ENCODE results near the gene CCNY.

DNA sequence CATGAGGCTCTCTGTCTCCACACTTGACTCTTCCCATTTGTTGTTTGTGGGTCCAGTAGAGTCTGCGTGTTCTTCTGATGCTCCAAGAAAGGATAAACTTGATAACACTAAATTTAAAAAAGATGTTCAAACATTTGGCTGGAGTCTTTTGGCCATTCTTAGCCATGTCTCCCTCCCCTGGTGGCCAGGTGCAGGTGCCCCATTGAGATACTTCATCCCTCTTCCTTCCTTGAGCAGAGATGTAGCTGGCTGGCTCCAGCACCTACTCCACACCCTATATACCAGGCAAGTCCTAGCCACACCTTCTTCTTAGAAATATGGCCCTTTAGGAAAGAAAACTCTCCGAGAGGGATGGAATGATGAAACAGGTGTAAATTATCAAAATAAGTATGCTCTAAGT, 165.6 kb downstream of the CCNY start:
- TF ChIP-seq CTCF (conservative IDR thresholded peaks at IDR 0.05 in 1 of 2, IDR thresholded peaks at IDR 0.05 in 1 of 2; ENCODE audit: extremely low read depth in 1 of 2, insufficient read depth in 1 of 2, low read depth in 1 of 2, low read length in 2 of 2): peak; percentile 6 to 29
- no peak for TF ChIP-seq EZH2 (IDR thresholded peaks at IDR 0.05; ENCODE audit: borderline replicate concordance, low read length)

Data from mammary epithelial cell (primary cell).